Measurements from ENCODE around the gene CARD11.

DNA sequence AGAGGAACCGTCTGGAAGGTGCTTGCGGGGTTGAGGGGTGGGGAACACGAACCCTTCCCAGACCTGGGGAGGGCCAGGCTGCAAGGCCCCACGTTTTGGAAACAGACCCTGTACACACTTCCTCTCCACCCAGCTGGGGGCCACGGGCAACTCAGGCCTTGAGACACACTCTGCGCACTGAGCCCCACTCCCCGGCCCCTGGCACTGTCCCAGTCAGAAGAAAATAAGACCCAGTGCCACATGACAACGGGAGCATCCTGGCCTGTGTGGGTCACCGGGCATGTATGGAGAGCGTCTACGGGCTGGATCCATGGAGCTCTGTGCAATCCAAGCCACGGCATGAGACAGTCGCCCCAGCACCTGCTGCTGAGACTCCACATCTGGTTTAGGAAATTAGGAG lies 63.7 kb downstream of the CARD11 start:
- no peak for TF ChIP-seq TAF1 (IDR thresholded peaks at IDR 0.05; ENCODE audit: borderline replicate concordance, insufficient read depth, low read length)
- TF ChIP-seq POLR2AphosphoS5 (IDR thresholded peaks at IDR 0.05; ENCODE audit: low read depth, low read length) = no peak

Data from PFSK-1 (cell line).